ENCODE data around the gene CNTNAP2. TPM values are rescaled to one million over a fixed set of nuclear protein-coding genes. Genes with fewer than 3 reads are reported as not detected.

Gene CNTNAP2
- total RNA-seq, 1 donor: 7.6 TPM

- Histone ChIP-seq H2AFZ (ENCODE audit: low read length) (no peak overlapping the region), H4K20me1 (ENCODE audit: insufficient read depth, low read length) (no peaks in the 10 kb centered on the region), H3K4me2 (ENCODE audit: insufficient read depth, low read length) (no peak overlapping the region), H3K36me3 (ENCODE audit: insufficient read depth, low read length) (no peaks in the 10 kb centered on the region), H3K79me2 (ENCODE audit: insufficient read depth, low read length) (no peaks in the 10 kb centered on the region), H3K4me3 (ENCODE audit: insufficient read depth, low read length) (no peak overlapping the region), H3K4me1 (ENCODE audit: insufficient read depth, low read length) (no peaks in the 10 kb centered on the region), H3K27me3 (ENCODE audit: insufficient read depth, low read length) (no peaks in the 10 kb centered on the region), H3K9me3 (ENCODE audit: low read depth, low read length) (no peaks in the 10 kb centered on the region), H3K27ac (ENCODE audit: low read depth, low read length) (no peak overlapping the region)
- DNase-seq (ENCODE audit: insufficient read length, low spot score, missing footprints): no peak
- TF ChIP-seq, protein P1, sequence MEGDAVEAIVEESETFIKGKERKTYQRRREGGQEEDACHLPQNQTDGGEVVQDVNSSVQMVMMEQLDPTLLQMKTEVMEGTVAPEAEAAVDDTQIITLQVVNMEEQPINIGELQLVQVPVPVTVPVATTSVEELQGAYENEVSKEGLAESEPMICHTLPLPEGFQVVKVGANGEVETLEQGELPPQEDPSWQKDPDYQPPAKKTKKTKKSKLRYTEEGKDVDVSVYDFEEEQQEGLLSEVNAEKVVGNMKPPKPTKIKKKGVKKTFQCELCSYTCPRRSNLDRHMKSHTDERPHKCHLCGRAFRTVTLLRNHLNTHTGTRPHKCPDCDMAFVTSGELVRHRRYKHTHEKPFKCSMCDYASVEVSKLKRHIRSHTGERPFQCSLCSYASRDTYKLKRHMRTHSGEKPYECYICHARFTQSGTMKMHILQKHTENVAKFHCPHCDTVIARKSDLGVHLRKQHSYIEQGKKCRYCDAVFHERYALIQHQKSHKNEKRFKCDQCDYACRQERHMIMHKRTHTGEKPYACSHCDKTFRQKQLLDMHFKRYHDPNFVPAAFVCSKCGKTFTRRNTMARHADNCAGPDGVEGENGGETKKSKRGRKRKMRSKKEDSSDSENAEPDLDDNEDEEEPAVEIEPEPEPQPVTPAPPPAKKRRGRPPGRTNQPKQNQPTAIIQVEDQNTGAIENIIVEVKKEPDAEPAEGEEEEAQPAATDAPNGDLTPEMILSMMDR (IDR thresholded peaks at IDR 0.05; ENCODE audit: extremely low read depth, low read depth, low read length): no peak
Observed at GRCh38 chr7:148192491-148192890, 2075.9 kb downstream of the CNTNAP2 start.

DNA sequence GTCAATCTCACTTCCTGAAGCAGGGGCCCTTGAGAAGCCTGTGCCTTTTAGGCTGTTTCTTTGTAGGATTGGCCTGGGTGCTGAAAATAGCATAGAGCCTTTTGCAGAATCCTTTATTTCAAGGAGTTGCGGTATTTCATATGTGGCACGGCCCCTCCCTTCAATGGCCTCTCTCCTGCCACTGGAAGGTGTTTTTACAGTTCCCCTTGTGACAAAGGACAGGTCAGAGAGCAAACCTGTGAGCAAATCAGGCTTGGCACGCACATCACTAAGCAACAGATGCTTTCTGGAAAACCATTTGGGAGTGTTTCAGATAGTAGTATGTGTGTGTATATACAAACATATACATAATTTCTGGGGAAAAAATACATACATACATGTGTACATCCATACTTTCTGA is 2085.4 kb downstream of the CNTNAP2 start:
- no peak overlapping the region for H3K4me2 ChIP-seq (ENCODE audit: insufficient read depth, low read length)
- no peaks in the 10 kb centered on the region for H3K36me3 ChIP-seq (ENCODE audit: insufficient read depth, low read length)
- H2AFZ ChIP-seq (ENCODE audit: low read length): no peak overlapping the region
- no peak overlapping the region for H3K27ac ChIP-seq (ENCODE audit: low read depth, low read length)
- H3K79me2 ChIP-seq (ENCODE audit: insufficient read depth, low read length): no peaks in the 10 kb centered on the region
- H3K4me3 ChIP-seq (ENCODE audit: insufficient read depth, low read length): no peak overlapping the region
- no peaks in the 10 kb centered on the region for H4K20me1 ChIP-seq (ENCODE audit: insufficient read depth, low read length)
- H3K27me3 ChIP-seq (ENCODE audit: insufficient read depth, low read length): no peaks in the 10 kb centered on the region
- TF ChIP-seq, protein P1 (IDR thresholded peaks at IDR 0.05; ENCODE audit: extremely low read depth, low read depth, low read length): no peak
- no peaks in the 10 kb centered on the region for H3K9me3 ChIP-seq (ENCODE audit: low read depth, low read length)
- H3K4me1 ChIP-seq (ENCODE audit: insufficient read depth, low read length): no peaks in the 10 kb centered on the region
- DNase-seq (ENCODE audit: insufficient read length, low spot score, missing footprints): no peak

DNA sequence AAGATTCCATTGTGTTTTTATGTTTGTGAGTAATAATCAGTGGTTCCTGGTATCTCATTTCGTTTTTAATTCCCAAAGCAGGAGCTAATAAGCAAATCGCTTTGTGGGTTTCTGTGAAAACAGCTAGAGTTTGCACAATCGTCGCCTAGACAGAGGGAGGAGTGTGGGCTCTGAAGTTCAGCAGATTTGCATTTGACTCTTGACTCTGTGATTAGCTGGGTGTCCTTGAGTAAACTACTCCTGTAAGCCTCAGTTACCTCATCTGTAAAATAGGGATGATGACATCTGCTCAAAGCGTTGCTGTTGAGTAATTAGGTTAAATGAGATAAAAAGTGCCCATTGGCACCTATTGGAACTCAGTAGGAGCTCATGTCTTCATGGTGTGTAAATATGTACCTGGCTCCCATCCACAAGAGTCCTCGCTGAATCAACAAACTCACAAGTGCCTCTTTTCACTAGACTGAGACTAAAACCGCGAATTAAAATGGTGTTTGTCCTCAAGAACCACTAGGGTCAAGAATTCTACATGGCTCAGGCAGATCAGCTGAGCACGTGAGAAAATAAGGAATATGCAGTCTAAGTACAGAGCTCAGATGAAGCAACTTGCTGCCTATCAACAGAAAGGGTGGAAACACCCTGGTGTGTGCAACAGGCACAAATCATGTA is 2088.2 kb downstream of the CNTNAP2 start:
- TF ChIP-seq, protein P1 (IDR thresholded peaks at IDR 0.05; ENCODE audit: extremely low read depth, low read depth, low read length): no peak
- no peaks in the 10 kb centered on the region for H4K20me1 ChIP-seq (ENCODE audit: insufficient read depth, low read length)
- H3K9me3 ChIP-seq (ENCODE audit: low read depth, low read length): no peaks in the 10 kb centered on the region
- no peak overlapping the region for H2AFZ ChIP-seq (ENCODE audit: low read length)
- no peaks in the 10 kb centered on the region for H3K27me3 ChIP-seq (ENCODE audit: insufficient read depth, low read length)
- no peak overlapping the region for H3K4me3 ChIP-seq (ENCODE audit: insufficient read depth, low read length)
- no peak for DNase-seq (ENCODE audit: insufficient read length, low spot score, missing footprints)
- no peaks in the 10 kb centered on the region for H3K36me3 ChIP-seq (ENCODE audit: insufficient read depth, low read length)
- no peaks in the 10 kb centered on the region for H3K4me1 ChIP-seq (ENCODE audit: insufficient read depth, low read length)
- H3K79me2 ChIP-seq (ENCODE audit: insufficient read depth, low read length): no peaks in the 10 kb centered on the region
- H3K4me2 ChIP-seq (ENCODE audit: insufficient read depth, low read length): no peak overlapping the region
- no peak overlapping the region for H3K27ac ChIP-seq (ENCODE audit: low read depth, low read length)

- H2AFZ ChIP-seq (ENCODE audit: low read length): no peak overlapping the region
- H3K36me3 ChIP-seq (ENCODE audit: insufficient read depth, low read length): no peaks in the 10 kb centered on the region
- no peaks in the 10 kb centered on the region for H4K20me1 ChIP-seq (ENCODE audit: insufficient read depth, low read length)
- no peak for DNase-seq (ENCODE audit: insufficient read length, low spot score, missing footprints)
- TF ChIP-seq, protein P1 (IDR thresholded peaks at IDR 0.05; ENCODE audit: extremely low read depth, low read depth, low read length): no peak
- no peak overlapping the region for H3K4me2 ChIP-seq (ENCODE audit: insufficient read depth, low read length)
- H3K9me3 ChIP-seq (ENCODE audit: low read depth, low read length): no peaks in the 10 kb centered on the region
- no peaks in the 10 kb centered on the region for H3K79me2 ChIP-seq (ENCODE audit: insufficient read depth, low read length)
- no peaks in the 10 kb centered on the region for H3K4me1 ChIP-seq (ENCODE audit: insufficient read depth, low read length)
- H3K4me3 ChIP-seq (ENCODE audit: insufficient read depth, low read length): no peak overlapping the region
- no peak overlapping the region for H3K27ac ChIP-seq (ENCODE audit: low read depth, low read length)
- H3K27me3 ChIP-seq (ENCODE audit: insufficient read depth, low read length): no peaks in the 10 kb centered on the region
Observed at GRCh38 chr7:148209643-148210190, 2093.1 kb downstream of the CNTNAP2 start.
